HG02852 (cell line): Measurements from ENCODE around the gene KIRREL1.

Experiments used
- ATAC-seq: cut with Tn5 transposase; IDR thresholded peaks from one replicate; pipeline ENCODE4 v1.9.1; 2021; ENCODE audit warnings: mild to moderate bottlenecking, moderate library complexity; ENCODE audit not compliant: unreplicated experiment

Gene KIRREL1

GRCh38 chr1:158067662-158068061, 74.2 kb downstream of the KIRREL1 start:
- ATAC-seq, result no peak

- no peak for ATAC-seq
These were observed 75.5 kb downstream of the KIRREL1 start for GRCh38 chr1:158068918-158069317.

GRCh38 chr1:158071138-158071537, 77.7 kb downstream of the KIRREL1 start:
- no peak for ATAC-seq

- no peak for ATAC-seq
These were observed 81.6 kb downstream of the KIRREL1 start for GRCh38 chr1:158075078-158075477.

GRCh38 chr1:158076441-158076840, 83.0 kb downstream of the KIRREL1 start:
- no peak for ATAC-seq

GRCh38 chr1:158077411-158078256, 84.2 kb downstream of the KIRREL1 start:
- ATAC-seq, result no peak

- ATAC-seq, result no peak
These were observed 85.2 kb downstream of the KIRREL1 start for GRCh38 chr1:158078569-158079080.

- ATAC-seq, result no peak
These were observed 86.6 kb downstream of the KIRREL1 start for GRCh38 chr1:158080066-158080465.

GRCh38 chr1:158084336-158084735, 90.9 kb downstream of the KIRREL1 start:
- no peak for ATAC-seq

- no peak for ATAC-seq
These were observed 91.3 kb downstream of the KIRREL1 start for GRCh38 chr1:158084747-158085146.

GRCh38 chr1:158087320-158087927, 94.0 kb downstream of the KIRREL1 start:
- no peak for ATAC-seq

- no peak for ATAC-seq
These were observed 96.0 kb downstream of the KIRREL1 start for GRCh38 chr1:158089476-158089875.

- no peak for ATAC-seq
These were observed 96.6 kb downstream of the KIRREL1 start for GRCh38 chr1:158089925-158090637.

GRCh38 chr1:158093376-158093775, 99.9 kb downstream of the KIRREL1 start:
- no peak for ATAC-seq

- ATAC-seq, result no peak
These were observed 101.1 kb downstream of the KIRREL1 start for GRCh38 chr1:158094571-158094970.

GRCh38 chr1:158095737-158096335, 102.4 kb downstream of the KIRREL1 start:
- ATAC-seq, result peak; percentile 50

GRCh38 chr1:158098256-158098655, 104.8 kb downstream of the KIRREL1 start:
- ATAC-seq, result no peak

GRCh38 chr1:158099185-158099584, 105.7 kb downstream of the KIRREL1 start:
- no peak for ATAC-seq

- no peak for ATAC-seq
These were observed 107.1 kb downstream of the KIRREL1 start for GRCh38 chr1:158100498-158100897.

GRCh38 chr1:158101455-158101854, 108.0 kb downstream of the KIRREL1 start:
- ATAC-seq, result no peak

- ATAC-seq, result no peak
These were observed 108.5 kb downstream of the KIRREL1 start for GRCh38 chr1:158101927-158102326.
